CD14-positive monocyte (primary cell): ENCODE measurements around the gene CCDC174. TPM values are rescaled to one million over a fixed set of nuclear protein-coding genes. Genes with fewer than 3 reads are reported as not detected.

Experiments
- DNase-seq, 3 donors: peaks; one replicate each; pipeline ENCODE4 v3.0.0-alpha.2; 2011 to 2022
- H2AFZ ChIP-seq: 2 replicates; pipeline ENCODE4 v1.6.0; 2012; ENCODE audit warnings: mild to moderate bottlenecking, low read depth, low read length, inconsistent platforms; ENCODE audit not compliant: insufficient read depth, poor library complexity, severe bottlenecking
- H3K27ac ChIP-seq, 2 donors: 1 replicate in 1 of 2; 2 replicates in 1 of 2; pipeline ENCODE4 v1.5.1; 2012 to 2013; ENCODE audit warnings: low read length in 2 of 2, control low read depth in 1 of 2, inconsistent platforms in 1 of 2, low read depth in 1 of 2, mild to moderate bottlenecking in 1 of 2
- H3K27me3 ChIP-seq, 2 donors: one replicate each; pipeline versions ENCODE4 v1.6.0 to v1.6.1; 2011 to 2013; ENCODE audit warnings: low read length in 2 of 2; ENCODE audit not compliant: control insufficient read depth in 2 of 2, insufficient read depth in 2 of 2
- H3K36me3 ChIP-seq, 2 donors: replicated peaks in 1 of 2; 1 replicate in 1 of 2; 2 replicates in 1 of 2; pipeline versions ENCODE4 v1.5.1 to v1.6.1; 2012 to 2013; ENCODE audit warnings: low read length in 2 of 2, control low read depth in 1 of 2, inconsistent platforms in 1 of 2, mild to moderate bottlenecking in 1 of 2; ENCODE audit not compliant: insufficient read depth in 2 of 2, control insufficient read depth in 1 of 2
- H3K4me1 ChIP-seq, 2 donors: 1 replicate in 1 of 2; 2 replicates in 1 of 2; pipeline versions ENCODE4 v1.5.1 to v1.6.1; 2012 to 2013; ENCODE audit warnings: low read length in 2 of 2, control low read depth in 1 of 2, inconsistent platforms in 1 of 2, mild to moderate bottlenecking in 1 of 2, moderate library complexity in 1 of 2; ENCODE audit not compliant: insufficient read depth in 2 of 2, control insufficient read depth in 1 of 2
- H3K4me2 ChIP-seq: replicated peaks from 2 replicates; pipeline ENCODE3; 2012; ENCODE audit warnings: low read length, moderate library complexity, mild to moderate bottlenecking; ENCODE audit not compliant: poor library complexity, severe bottlenecking; ENCODE audit errors: extremely low read depth
- H3K4me3 ChIP-seq, 3 experiments: fragments of 200-600 bp in 1 of 3; sonication (generic) in 1 of 3; replicated peaks in 1 of 3; 1 replicate in 2 of 3; 2 replicates in 1 of 3; pipeline ENCODE4 v1.5.1; 2011 to 2013; ENCODE audit warnings: low read length in 3 of 3, mild to moderate bottlenecking in 3 of 3, control low read depth in 2 of 3, low read depth in 2 of 3, inconsistent platforms in 1 of 3, moderate library complexity in 1 of 3
- H3K79me2 ChIP-seq: 2 replicates; pipeline ENCODE4 v1.6.0; 2012; ENCODE audit warnings: mild to moderate bottlenecking, control low read depth, inconsistent platforms, low read length, moderate library complexity; ENCODE audit not compliant: insufficient read depth
- H3K9ac ChIP-seq: 2 replicates; pipeline ENCODE4 v1.6.0; 2017; ENCODE audit warnings: low read length, mild to moderate bottlenecking; ENCODE audit not compliant: insufficient read depth, poor library complexity, severe bottlenecking
- H3K9me3 ChIP-seq, 2 donors: replicated peaks in 1 of 2; 1 replicate in 1 of 2; 2 replicates in 1 of 2; pipeline versions ENCODE4 v1.5.1 to v1.6.1; 2012 to 2013; ENCODE audit warnings: low read length in 2 of 2, control low read depth in 1 of 2; ENCODE audit not compliant: control insufficient read depth in 1 of 2, insufficient read depth in 1 of 2
- H4K20me1 ChIP-seq: 2 replicates; pipeline ENCODE4 v1.6.0; 2012; ENCODE audit warnings: mild to moderate bottlenecking, low read length, control low read depth, moderate library complexity; ENCODE audit not compliant: insufficient read depth
- H3K27ac Mint-ChIP-seq, 7 donors: one replicate each; pipeline ENCODE4 v1.8.0; 2020; ENCODE audit warnings: mild to moderate bottlenecking in 7 of 7, mixed read lengths in 7 of 7, moderate library complexity in 6 of 7, inconsistent platforms in 2 of 7
- H3K27me3 Mint-ChIP-seq, 3 donors: one replicate each; pipeline ENCODE4 v1.8.0; 2021 to 2022; ENCODE audit warnings: low read depth in 3 of 3, mild to moderate bottlenecking in 3 of 3, mixed read lengths in 3 of 3, moderate library complexity in 3 of 3, inconsistent platforms in 1 of 3
- H3K36me3 Mint-ChIP-seq, 2 donors: one replicate each; pipeline ENCODE4 v1.8.0; 2020; ENCODE audit warnings: mixed read lengths in 2 of 2, inconsistent platforms in 1 of 2, mild to moderate bottlenecking in 1 of 2
- H3K4me1 Mint-ChIP-seq: one replicate; pipeline ENCODE4 v1.8.0; 2020; ENCODE audit warnings: mild to moderate bottlenecking, mixed read lengths
- H3K4me3 Mint-ChIP-seq, 2 donors: one replicate each; pipeline ENCODE4 v1.8.0; 2020; ENCODE audit warnings: mild to moderate bottlenecking in 2 of 2, mixed read lengths in 2 of 2, moderate library complexity in 1 of 2
- H3K9me3 Mint-ChIP-seq, 7 donors: one replicate each; pipeline ENCODE4 v1.8.0; 2020 to 2022; ENCODE audit warnings: mixed read lengths in 7 of 7, mild to moderate bottlenecking in 6 of 7, moderate library complexity in 6 of 7, inconsistent platforms in 2 of 7
- CTCF ChIP-seq: fragments of 200-600 bp; IDR thresholded peaks from one replicate; pipeline ENCODE4 v1.8.0; 2022; ENCODE audit warnings: antibody characterized with exemption, mild to moderate bottlenecking
- WGBS: methylation state at CpG from one replicate; pipeline ENCODE4 v1.1.5; 2013; ENCODE audit warnings: missing lambda C conversion rate; ENCODE audit not compliant: insufficient coverage; 5-methylcytosine and 5-hydroxymethylcytosine counted together
- intact Hi-C, 2 donors: fragments of 100-400 bp; cut with micrococcal nuclease; formaldehyde crosslinking; loops; one replicate each; pipeline versions ENCODE4 v1.15.0 to v1.15.1; 2023
- polyA plus RNA-seq, 3 donors: library from polyadenylated mRNA; depleted of rRNA in 1 of 3; unstranded in 2 of 3; stranded (reverse) in 1 of 3; fragments of 300-500 nt in 2 of 3; fragments of >200 nt in 1 of 3; fragmentation: Illumina TruSeq in 2 of 3; gene quantifications; 1 replicate in 2 of 3; 2 replicates in 1 of 3; pipeline ENCODE4 v1.2.3, GENCODE V29; 2012 to 2021

The CCDC174 gene
- polyA plus RNA-seq, 3 donors = 6.2 to 7.9 (median 7.4) TPM

GRCh38 chr3:14646589-14647413 is 4.8 kb upstream of the CCDC174 start:
- H3K27ac ChIP-seq = no peak overlapping the region
- no peaks in the 10 kb centered on the region for H4K20me1 ChIP-seq
- Mint-ChIP-seq H3K36me3 (no peaks in the 10 kb centered on the region), H3K9me3 (peaks cover 0 to 5% (median 0%) of the 10 kb centered on the region in 7 donors), H3K27me3 (peaks cover 6 to 10% (median 6%) of the 10 kb centered on the region in 3 donors), H3K4me3 (no peak overlapping the region), H3K4me1 (peaks cover 16% of the 10 kb centered on the region), H3K27ac (no peak overlapping the region)
- no peaks in the 10 kb centered on the region for H3K27me3 ChIP-seq
- WGBS = no CpG with 5 or more reads among the region's 9 CpGs
- no peak overlapping the region for H3K4me2 ChIP-seq
- no peaks in the 10 kb centered on the region for H3K9me3 ChIP-seq
- intact Hi-C loops = loop anchor here in 1 of 2 donors (10.0 kb wide), 1 partner anchor 418 kb away; the partner anchor contains the start of gene MRPS25
- peaks cover 3% of the 10 kb centered on the region for H3K79me2 ChIP-seq
- H3K9ac ChIP-seq = no peak overlapping the region
- no peak overlapping the region for H3K4me3 ChIP-seq
- no peak for TF ChIP-seq CTCF
- no peak overlapping the region for H2AFZ ChIP-seq
- peaks cover 9 to 15% of the 10 kb centered on the region in 2 donors for H3K4me1 ChIP-seq
- H3K36me3 ChIP-seq = no peaks in the 10 kb centered on the region
- DNase-seq = no peak

- Histone ChIP-seq H3K9ac (no peak overlapping the region), H3K27me3 (no peaks in the 10 kb centered on the region), H3K9me3 (no peaks in the 10 kb centered on the region), H4K20me1 (no peaks in the 10 kb centered on the region), H3K36me3 (no peaks in the 10 kb centered on the region), H2AFZ (peak overlapping the region; percentile 29), H3K4me2 (no peak overlapping the region), H3K4me1 (peaks cover 17 to 30% of the 10 kb centered on the region in 2 donors), H3K4me3 (no peak overlapping the region), H3K79me2 (peaks cover 17% of the 10 kb centered on the region), H3K27ac (no peak overlapping the region)
- Mint-ChIP-seq H3K4me3 (peak overlapping the region in 1 of 2 donors; percentile 32), H3K36me3 (no peaks in the 10 kb centered on the region), H3K27me3 (peaks cover 4 to 6% (median 5%) of the 10 kb centered on the region in 3 donors), H3K4me1 (peaks cover 27% of the 10 kb centered on the region), H3K27ac (no peak overlapping the region), H3K9me3 (peaks cover 0 to 5% (median 0%) of the 10 kb centered on the region in 7 donors)
- peak in 1 of 3 donors; percentile 17 for DNase-seq
- intact Hi-C loops = loop anchor here in 1 of 2 donors (10.0 kb wide), 1 partner anchor 417 kb away; the partner anchor contains the start of gene MRPS25
- no peak for TF ChIP-seq CTCF
- WGBS = 44% methylated on average over 9 of the region's 19 CpGs
Observed at GRCh38 chr3:14647976-14648955, 3.3 kb upstream of the CCDC174 start.
